GM21447 (cell line): ENCODE measurements around the gene SIRT5.

Source experiments
- ATAC-seq: cut with Tn5 transposase; IDR thresholded peaks from one replicate; pipeline ENCODE4 v1.9.1; 2021; ENCODE audit not compliant: unreplicated experiment

SIRT5 gene

GRCh38 chr6:13586603-13587542 is 12.5 kb downstream of the SIRT5 start:
- ATAC-seq: no peak

GRCh38 chr6:13589801-13590200 is 15.4 kb downstream of the SIRT5 start:
- ATAC-seq: no peak

- no peak for ATAC-seq
These were observed 16.3 kb downstream of the SIRT5 start for GRCh38 chr6:13590574-13591153.

DNA sequence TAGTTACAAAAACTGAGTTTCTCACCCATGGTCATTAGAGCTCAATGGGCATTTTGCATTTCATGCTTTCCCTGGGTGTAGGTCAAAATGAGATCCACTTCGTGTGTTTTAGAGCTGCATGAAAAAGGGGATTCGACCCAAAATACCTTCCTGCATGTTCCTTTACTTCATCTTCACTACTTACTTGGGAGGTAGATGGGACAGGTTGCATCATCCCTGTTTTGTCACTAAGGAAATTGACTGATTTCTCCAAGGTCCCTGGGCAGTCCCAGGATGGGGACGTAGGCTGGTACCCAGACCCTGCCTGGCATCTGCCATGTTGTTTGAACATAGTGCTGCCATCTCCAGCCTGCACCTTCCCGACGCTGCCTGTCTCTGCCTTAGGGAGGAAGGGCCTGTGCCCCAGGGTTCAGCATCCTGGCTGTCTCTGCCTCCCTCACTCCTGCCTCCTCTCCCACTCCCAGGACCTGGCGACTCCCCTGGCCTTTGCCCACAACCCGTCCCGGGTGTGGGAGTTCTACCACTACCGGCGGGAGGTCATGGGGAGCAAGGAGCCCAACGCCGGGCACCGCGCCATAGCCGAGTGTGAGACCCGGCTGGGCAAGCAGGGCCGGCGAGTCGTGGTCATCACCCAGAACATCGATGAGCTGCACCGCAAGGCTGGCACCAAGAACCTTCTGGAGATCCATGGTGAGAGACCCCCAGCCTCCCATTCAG is 17.0 kb downstream of the SIRT5 start:
- ATAC-seq: no peak

GRCh38 chr6:13593103-13593502 is 18.7 kb downstream of the SIRT5 start:
- ATAC-seq: no peak

GRCh38 chr6:13593720-13594119 is 19.3 kb downstream of the SIRT5 start:
- no peak for ATAC-seq

- ATAC-seq: no peak
These were observed 22.7 kb downstream of the SIRT5 start for GRCh38 chr6:13597073-13597472.

- ATAC-seq: no peak
These were observed 25.6 kb downstream of the SIRT5 start for GRCh38 chr6:13600036-13600435.

DNA sequence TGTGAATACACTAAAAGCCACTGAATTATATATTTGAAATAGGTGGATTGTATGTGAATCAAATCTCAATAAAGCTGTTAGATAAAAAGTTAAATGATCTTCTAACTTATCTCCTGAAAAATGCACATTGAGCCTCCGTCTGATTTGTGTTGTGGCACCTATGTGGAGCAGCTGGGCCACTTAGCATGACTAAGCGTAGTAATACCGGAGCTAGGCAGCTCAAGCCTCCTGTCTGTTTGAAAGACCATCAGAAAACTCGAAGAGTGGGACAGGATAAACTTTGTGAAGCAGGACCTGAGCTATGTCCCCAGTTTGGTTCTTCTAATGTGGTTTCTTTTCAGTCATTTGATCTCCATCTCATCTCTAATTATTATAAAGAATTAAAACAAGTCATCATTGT is 29.7 kb downstream of the SIRT5 start:
- no peak for ATAC-seq

- no peak for ATAC-seq
These were observed 30.4 kb downstream of the SIRT5 start for GRCh38 chr6:13604546-13605416.

DNA sequence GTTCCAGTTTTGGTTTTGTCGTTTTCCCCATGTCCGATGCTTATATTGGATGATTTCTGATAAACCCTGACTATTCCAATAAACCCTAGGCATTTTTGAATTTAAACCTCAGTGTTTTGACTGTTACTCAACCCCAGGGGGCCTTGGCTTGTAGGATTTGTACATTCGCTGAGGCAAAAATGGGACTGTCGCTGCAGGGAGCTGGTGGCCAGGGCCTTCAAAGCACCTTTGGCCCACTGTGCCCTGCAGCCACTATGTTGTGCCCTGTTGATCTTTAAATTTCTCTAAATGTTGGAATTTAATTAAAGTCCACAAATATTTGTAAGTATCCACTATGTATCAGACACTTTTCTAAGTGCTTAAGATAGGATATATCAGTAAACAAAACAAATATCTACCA is 31.2 kb downstream of the SIRT5 start:
- no peak for ATAC-seq

DNA sequence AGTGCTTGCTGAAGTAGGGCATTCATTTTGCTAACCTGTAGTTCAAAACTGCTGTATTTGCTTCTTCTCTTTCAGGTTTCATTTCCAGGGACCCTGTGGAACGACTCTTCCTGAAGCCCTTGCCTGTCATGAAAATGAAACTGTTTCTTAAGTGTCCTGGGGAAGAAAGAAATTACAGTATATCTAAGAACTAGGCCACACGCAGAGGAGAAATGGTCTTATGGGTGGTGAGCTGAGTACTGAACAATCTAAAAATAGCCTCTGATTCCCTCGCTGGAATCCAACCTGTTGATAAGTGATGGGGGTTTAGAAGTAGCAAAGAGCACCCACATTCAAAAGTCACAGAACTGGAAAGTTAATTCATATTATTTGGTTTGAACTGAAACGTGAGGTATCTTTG is 37.3 kb downstream of the SIRT5 start:
- no peak for ATAC-seq

DNA sequence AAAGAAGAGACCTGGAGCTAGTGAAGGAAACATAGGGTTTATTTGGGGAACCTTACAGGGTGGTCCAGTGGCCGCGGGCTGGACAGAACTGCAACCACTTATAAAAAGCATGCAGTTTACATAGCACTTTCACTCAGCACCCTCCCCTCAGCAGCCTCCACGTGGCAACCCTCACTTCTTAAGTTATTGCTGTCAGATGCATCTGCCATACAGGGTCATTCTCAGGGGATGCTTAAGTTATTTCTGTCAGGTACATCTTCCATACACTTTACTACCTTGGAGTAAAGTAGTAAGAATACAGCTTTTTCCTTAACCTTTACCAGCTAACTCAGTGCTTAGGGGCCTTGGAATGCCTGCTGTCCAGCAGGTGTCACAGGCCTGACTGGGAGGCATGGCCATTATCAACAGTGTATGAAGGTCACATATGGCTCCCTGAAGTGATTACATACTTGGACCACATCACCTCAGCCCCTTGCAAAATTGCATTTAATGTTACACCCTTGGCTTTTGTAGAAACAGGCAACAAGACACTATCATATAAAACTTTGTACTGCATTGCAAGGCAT is 38.7 kb downstream of the SIRT5 start:
- no peak for ATAC-seq

GRCh38 chr6:13614126-13614925 is 39.9 kb downstream of the SIRT5 start:
- ATAC-seq: peak; percentile 16

DNA sequence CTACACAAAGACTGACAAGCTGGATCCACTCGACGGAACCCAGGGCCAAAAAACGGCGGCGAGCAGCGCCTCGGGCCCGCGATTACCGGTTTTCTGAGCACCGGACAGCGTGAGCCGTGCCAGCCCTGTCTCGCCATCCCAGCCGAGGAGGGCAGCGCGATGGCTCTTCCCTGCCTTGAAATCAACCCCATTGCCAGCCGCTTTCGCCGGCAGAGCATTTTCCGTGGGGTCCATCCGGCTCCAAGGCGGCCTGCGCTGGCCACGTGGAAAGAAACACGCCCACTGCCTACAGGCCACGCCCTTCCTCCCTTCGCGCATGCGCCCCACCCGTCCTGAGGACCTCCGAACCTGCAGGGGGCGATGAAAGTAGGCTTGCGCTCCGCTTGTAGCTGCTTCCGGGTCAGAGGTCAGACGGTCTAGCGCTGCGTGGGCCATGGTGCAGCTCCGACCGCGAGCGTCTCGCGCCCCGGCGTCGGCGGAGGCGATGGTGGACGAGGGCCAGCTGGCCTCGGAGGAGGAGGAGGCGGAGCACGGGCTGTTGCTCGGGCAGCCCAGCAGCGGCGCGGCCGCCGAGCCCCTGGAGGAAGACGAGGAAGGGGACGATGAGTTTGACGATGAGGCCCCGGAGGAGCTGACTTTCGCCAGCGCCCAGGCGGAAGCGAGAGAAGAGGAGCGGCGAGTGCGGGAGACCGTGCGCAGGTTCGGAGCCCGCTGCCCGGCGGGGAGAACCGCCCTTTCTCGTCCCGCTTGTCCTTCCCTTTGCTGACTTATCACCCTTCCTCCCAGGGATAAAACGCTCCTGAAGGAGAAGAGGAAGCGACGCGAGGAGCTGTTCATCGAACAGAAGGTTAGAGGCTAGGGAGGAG is 40.8 kb downstream of the SIRT5 start, which contains the start of gene NOL7:
NOL7 (plus strand) TSS at position 410 of the 866 bp plus-strand sequence; CDS start at position 434, 24 bp downstream.
- peak; percentile 84 for ATAC-seq

DNA sequence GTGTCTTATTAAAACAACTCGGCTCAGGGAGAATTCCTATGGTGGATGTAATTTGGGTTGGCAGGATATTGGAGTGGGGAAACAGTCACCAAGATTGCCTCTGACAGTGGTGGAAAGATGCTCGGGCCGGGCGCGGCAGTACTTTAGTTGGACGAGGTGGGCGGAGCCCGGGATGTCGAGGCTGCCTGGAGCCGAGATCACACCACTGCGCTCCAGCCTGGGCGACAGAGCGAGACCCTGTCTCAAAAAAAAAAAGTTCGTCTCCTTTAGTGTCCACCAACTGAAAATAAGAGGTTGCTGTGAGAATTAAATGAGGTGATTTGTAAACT is 41.4 kb downstream of the SIRT5 start:
- ATAC-seq: no peak

DNA sequence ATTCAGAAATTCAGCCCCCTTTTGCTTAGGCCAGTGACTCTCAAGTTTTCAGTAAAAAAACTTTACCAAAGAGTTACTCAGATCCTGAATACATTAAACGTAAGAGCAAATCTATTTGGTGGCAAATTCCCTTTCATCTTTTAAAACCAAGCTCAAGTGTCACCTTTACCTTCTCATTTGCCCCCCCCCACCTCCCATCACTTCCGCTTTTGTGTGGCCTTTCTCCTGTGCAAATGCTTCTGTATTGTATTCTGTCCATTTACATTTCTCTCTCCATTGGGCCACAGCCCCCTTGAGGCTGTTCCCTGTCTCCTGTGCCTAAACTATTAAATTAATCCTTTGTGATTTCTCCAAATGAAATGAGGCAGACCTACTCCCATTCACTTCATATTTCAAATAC is 42.7 kb downstream of the SIRT5 start:
- ATAC-seq: no peak

DNA sequence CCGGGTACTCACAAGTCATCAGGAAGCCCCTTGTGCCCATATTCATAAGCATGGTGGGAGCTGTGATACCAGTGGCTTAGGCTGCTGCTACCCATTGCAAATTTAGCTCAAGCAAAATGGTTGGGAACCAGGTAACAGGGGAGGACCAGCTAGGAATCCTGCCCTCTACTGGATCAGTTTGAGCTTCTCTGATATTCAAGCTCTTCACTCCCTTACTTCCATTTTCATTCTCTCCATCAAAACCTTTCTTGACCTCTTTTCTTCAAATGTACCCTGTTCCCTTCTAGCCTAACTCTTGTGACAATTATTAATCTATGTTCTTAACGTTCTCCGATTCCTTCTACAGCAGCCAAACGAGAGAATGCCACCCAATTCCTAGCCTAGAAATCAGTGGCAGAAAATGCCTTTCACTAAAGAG is 50.5 kb downstream of the SIRT5 start:
- ATAC-seq: no peak
